Parathyroid adenoma (tissue), 2 donors: Measurements from ENCODE around the gene YAP1.
A peak's percentile ranks its signal among the peaks of the same experiment; 100 is the strongest.

Experiments used
- H2AFZ ChIP-seq: fragments of 300-600 bp; sonication (generic); one replicate; pipeline ENCODE4 v1.7.0; 2017; ENCODE audit warnings: antibody characterized with exemption, mild to moderate bottlenecking
- H3K27ac ChIP-seq: fragments of 300-600 bp; sonication (generic); one replicate; pipeline ENCODE4 v1.7.0; 2017
- H3K27me3 ChIP-seq: fragments of 300-600 bp; sonication (generic); one replicate; pipeline ENCODE4 v1.7.0; 2017; ENCODE audit warnings: low read length; ENCODE audit not compliant: control insufficient read depth, insufficient read depth
- H3K36me3 ChIP-seq: fragments of 300-600 bp; sonication (generic); one replicate; pipeline ENCODE4 v1.7.0; 2017; ENCODE audit warnings: low read length; ENCODE audit not compliant: control insufficient read depth, insufficient read depth
- H3K4me1 ChIP-seq: fragments of 300-600 bp; sonication (generic); one replicate; pipeline ENCODE4 v1.7.0; 2017; ENCODE audit warnings: control low read depth
- H3K4me2 ChIP-seq: fragments of 300-600 bp; sonication (generic); one replicate; pipeline ENCODE4 v1.7.0; 2017; ENCODE audit warnings: low read length
- H3K4me3 ChIP-seq: fragments of 300-600 bp; sonication (generic); one replicate; pipeline ENCODE4 v1.7.0; 2017; ENCODE audit warnings: low read depth, low read length
- H3K79me2 ChIP-seq: fragments of 300-600 bp; sonication (generic); one replicate; pipeline ENCODE4 v1.7.0; 2017; ENCODE audit warnings: control low read depth
- H3K9ac ChIP-seq: fragments of 300-600 bp; sonication (generic); one replicate; pipeline ENCODE4 v1.7.0; 2017; ENCODE audit warnings: mild to moderate bottlenecking
- H3K9me3 ChIP-seq: fragments of 300-600 bp; sonication (generic); one replicate; pipeline ENCODE4 v1.7.0; 2017; ENCODE audit warnings: low read length; ENCODE audit not compliant: control insufficient read depth
- CTCF ChIP-seq: fragments of 300-600 bp; sonication (generic); IDR thresholded peaks from one replicate; pipeline ENCODE4 v1.7.0; 2017; ENCODE audit warnings: antibody characterized with exemption, mild to moderate bottlenecking
- donor health status: primary hyperparathyroidism.

Gene YAP1

DNA sequence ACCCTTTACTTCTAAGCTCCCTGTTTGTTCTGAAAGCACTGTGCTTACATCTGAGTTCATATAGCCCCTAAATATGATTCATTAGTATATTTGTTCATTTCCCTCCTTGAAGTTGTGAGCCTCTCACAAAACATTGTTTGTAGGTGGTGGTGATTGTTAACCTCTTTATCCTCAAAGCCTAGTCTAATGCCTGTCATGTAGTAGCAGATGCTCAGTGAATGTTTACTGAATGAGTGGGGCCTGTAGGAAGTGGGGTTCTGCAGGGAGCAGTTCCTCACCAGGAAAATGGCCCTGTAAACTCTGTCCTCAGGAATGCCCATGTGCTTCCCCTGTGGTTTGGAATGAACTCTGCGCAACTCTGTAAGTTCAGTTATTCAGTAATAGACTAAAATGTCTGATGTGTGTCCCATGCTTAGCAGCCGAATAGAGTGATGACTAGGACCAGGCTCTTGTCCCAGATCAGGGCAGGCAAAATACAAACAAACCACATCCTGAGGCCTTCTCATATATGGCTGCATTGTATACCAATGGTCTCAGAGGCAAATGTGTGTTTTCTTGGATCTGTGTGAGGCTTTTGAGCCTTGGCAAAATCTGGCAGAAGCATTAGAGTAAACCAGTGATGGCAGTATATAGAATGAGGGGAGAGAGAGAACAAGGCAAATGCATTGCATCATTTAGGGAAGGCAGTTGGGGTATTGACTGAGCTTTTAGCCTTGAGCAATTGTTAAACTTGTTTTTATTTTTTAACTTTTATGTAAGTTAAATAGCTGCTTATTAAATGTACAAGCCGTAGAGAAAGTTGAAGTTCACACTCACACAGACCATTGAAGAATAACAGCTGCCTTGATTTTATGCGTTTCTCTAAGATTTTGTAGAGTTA lies 115.7 kb downstream of the YAP1 start:
- no peaks in the 10 kb centered on the region for H3K9me3 ChIP-seq
- H3K4me3 ChIP-seq: no peak overlapping the region
- H2AFZ ChIP-seq: no peak overlapping the region
- peaks cover 5% of the 10 kb centered on the region for H3K4me1 ChIP-seq
- no peaks in the 10 kb centered on the region for H3K27me3 ChIP-seq
- no peak overlapping the region for H3K27ac ChIP-seq
- H3K36me3 ChIP-seq: no peaks in the 10 kb centered on the region
- H3K4me2 ChIP-seq: no peak overlapping the region
- H3K9ac ChIP-seq: no peak overlapping the region
- H3K79me2 ChIP-seq: no peaks in the 10 kb centered on the region
- TF ChIP-seq CTCF: no peak

- no peak for TF ChIP-seq CTCF
- H3K79me2 ChIP-seq: no peaks in the 10 kb centered on the region
- H3K4me3 ChIP-seq: no peak overlapping the region
- no peak overlapping the region for H3K4me2 ChIP-seq
- H3K9ac ChIP-seq: no peak overlapping the region
- H3K36me3 ChIP-seq: no peaks in the 10 kb centered on the region
- H3K27ac ChIP-seq: no peak overlapping the region
- no peaks in the 10 kb centered on the region for H3K9me3 ChIP-seq
- H3K4me1 ChIP-seq: peaks cover 5% of the 10 kb centered on the region
- no peak overlapping the region for H2AFZ ChIP-seq
- no peaks in the 10 kb centered on the region for H3K27me3 ChIP-seq
Measured at GRCh38 chr11:102226702-102227490, 116.6 kb downstream of the YAP1 start.

DNA sequence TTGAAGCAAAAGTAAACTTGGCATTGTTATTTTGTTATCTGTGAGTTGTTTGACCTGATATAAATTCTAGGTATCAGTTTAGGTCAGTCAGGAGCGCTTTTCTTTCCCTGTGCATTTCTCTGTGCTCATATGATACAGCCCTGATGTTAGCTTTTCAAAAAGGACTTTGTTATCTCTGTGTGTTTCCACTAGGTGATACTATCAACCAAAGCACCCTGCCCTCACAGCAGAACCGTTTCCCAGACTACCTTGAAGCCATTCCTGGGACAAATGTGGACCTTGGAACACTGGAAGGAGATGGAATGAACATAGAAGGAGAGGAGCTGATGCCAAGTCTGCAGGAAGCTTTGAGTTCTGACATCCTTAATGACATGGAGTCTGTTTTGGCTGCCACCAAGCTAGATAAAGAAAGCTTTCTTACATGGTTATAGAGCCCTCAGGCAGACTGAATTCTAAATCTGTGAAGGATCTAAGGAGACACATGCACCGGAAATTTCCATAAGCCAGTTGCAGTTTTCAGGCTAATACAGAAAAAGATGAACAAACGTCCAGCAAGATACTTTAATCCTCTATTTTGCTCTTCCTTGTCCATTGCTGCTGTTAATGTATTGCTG lies 119.4 kb downstream of the YAP1 start:
- Histone ChIP-seq H3K9ac (no peak overlapping the region), H3K27ac (no peak overlapping the region), H2AFZ (no peak overlapping the region), H3K4me3 (no peak overlapping the region), H3K4me1 (peaks cover 5% of the 10 kb centered on the region), H3K4me2 (peak overlapping the region; percentile 38), H3K9me3 (no peaks in the 10 kb centered on the region), H3K79me2 (no peaks in the 10 kb centered on the region), H3K27me3 (no peaks in the 10 kb centered on the region), H3K36me3 (no peaks in the 10 kb centered on the region)
- no peak for TF ChIP-seq CTCF

- Histone ChIP-seq H3K4me1 (peaks cover 5% of the 10 kb centered on the region), H3K27ac (no peak overlapping the region), H3K4me3 (no peak overlapping the region), H3K9ac (no peak overlapping the region), H3K79me2 (no peaks in the 10 kb centered on the region), H3K4me2 (peak overlapping the region; percentile 38), H3K36me3 (no peaks in the 10 kb centered on the region), H2AFZ (no peak overlapping the region), H3K27me3 (no peaks in the 10 kb centered on the region), H3K9me3 (no peaks in the 10 kb centered on the region)
- no peak for TF ChIP-seq CTCF
Measured at GRCh38 chr11:102230186-102230585, 119.9 kb downstream of the YAP1 start.
